DND-41 (cell line): ENCODE measurements around the gene STC2.

Experiments
- EZH2 ChIP-seq: IDR thresholded peaks from 3 replicates; pipeline ENCODE4 v1.6.1; 2012; ENCODE audit warnings: borderline replicate concordance, low read depth, mild to moderate bottlenecking, moderate library complexity, low read length, inconsistent platforms; ENCODE audit not compliant: severe bottlenecking
- TF ChIP-seq, protein P1 (sequence below): IDR thresholded peaks from 2 replicates; pipeline ENCODE4 v1.5.1; 2012; ENCODE audit warnings: borderline replicate concordance, low read length, moderate library complexity, mild to moderate bottlenecking; ENCODE audit not compliant: poor library complexity, severe bottlenecking; ENCODE audit errors: extremely low read depth

DNA sequence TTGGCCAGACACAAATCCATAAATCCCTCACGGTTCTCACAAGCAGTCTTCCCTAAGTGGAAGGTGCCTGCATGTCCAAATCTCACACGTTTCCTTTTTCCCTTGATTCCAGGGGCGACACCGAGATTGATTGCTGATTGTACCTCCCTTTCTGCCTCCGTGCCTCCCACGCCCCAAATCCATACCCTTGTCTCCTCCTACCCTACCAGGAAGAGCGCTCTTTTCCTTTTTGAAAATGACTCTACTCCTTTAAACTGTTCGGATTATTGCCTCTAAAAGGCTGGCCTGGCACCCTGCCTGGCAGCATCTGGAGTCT is 4.5 kb downstream of the STC2 start:
- TF ChIP-seq, protein P1, sequence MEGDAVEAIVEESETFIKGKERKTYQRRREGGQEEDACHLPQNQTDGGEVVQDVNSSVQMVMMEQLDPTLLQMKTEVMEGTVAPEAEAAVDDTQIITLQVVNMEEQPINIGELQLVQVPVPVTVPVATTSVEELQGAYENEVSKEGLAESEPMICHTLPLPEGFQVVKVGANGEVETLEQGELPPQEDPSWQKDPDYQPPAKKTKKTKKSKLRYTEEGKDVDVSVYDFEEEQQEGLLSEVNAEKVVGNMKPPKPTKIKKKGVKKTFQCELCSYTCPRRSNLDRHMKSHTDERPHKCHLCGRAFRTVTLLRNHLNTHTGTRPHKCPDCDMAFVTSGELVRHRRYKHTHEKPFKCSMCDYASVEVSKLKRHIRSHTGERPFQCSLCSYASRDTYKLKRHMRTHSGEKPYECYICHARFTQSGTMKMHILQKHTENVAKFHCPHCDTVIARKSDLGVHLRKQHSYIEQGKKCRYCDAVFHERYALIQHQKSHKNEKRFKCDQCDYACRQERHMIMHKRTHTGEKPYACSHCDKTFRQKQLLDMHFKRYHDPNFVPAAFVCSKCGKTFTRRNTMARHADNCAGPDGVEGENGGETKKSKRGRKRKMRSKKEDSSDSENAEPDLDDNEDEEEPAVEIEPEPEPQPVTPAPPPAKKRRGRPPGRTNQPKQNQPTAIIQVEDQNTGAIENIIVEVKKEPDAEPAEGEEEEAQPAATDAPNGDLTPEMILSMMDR = no peak
- no peak for TF ChIP-seq EZH2
